Measurements from ENCODE around the gene YTHDC2.

Gene YTHDC2

DNA sequence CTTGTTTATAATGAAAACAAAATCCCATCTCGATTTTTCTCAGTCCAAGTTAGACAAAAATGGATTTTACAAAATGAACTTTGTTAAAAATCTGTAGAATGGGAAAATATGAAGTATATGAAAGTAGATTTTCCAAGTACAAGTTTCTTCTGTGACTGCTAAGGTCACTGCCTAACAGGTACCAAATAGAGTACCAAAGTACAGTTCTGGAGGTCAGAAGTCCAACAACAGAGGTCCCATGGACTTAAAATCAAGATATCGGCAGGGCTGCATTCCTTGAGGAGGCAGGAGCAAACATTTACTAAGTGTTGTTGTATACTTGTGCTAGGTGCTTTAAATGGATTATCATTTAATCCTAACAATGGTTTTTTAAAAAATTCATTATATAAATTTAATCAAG lies 5.9 kb downstream of the YTHDC2 start:
- DNase-seq (ENCODE audit: low spot score), result no peak
- no peak for FAIRE-seq

DNA sequence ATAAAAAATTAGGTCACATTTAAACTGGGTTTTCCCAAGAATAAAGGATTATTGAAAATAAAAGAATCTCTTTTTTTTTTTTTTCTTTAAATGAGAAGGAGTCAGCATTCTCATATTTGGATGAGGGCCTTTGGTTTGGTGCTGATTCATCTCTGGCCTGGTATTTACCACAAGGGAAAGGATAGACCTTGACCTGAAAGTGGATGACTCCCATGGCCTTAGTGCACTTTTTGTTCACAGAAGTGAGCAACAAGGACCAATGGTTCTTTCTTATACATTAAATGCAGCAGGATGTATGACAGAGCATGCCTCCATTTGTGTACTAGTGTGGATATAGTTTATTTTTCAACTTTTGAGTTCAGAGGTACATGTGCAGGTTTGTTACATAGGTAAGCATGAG lies 6.9 kb downstream of the YTHDC2 start:
- no peak for FAIRE-seq
- no peak for DNase-seq (ENCODE audit: low spot score)

DNA sequence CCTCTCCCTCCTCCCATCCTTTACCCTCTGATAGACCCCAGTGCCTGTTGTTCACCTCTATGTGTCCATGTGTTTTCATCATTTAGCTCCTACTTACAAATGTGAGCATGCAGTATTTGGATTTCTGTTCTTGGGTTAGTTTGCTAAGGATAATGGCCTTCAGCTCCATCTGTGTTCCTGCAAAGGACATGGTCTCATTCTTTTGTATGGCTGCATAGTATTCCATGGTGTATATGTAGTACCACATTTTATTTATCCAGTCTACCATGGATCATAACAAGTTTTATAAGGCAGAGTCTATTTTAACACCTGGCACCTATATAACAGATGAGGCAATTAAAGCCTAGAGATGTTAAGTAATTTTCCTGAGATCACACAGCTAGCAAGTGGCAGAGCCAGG lies 7.4 kb downstream of the YTHDC2 start:
- DNase-seq (ENCODE audit: low spot score) (no peak), FAIRE-seq (no peak)

DNA sequence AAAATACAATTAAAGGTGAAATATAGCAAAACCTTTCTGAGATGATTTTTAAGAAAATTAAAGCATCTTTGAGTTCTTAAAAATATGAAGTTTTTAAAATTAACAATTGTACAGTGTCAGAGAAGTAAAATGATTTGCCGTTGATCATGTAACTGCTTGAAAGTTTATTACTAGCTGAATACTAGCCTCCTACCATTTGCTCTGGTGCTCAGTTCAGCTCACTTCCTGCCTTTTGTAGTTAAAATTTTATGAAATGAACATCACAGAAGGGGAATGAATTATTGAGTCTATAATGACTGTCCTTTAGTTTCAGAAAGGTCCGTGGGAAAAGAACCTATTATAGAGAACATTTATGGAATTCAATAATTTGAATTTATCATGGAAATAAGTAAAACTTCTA lies 9.7 kb downstream of the YTHDC2 start:
- FAIRE-seq (no peak), DNase-seq (ENCODE audit: low spot score) (no peak)

DNA sequence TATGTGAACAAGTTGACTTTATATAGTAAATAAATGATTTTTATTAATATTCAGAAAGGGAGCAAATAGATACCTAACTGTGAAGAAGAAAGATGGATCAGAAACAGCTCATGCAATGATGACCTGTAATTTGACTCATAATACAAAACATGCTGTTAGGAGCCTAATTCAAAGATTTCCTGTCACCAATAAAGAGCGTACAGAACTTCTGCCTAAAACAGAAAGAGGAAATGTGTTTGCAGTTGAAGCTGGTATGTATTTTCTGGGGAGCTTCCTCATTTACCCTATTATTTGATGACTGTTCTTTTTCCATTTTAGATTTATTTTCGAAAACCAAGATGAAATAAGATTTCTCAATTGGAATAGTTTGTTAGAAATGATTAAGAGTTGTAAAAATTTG lies 11.4 kb downstream of the YTHDC2 start:
- DNase-seq (ENCODE audit: low spot score) (no peak), FAIRE-seq (no peak)

DNA sequence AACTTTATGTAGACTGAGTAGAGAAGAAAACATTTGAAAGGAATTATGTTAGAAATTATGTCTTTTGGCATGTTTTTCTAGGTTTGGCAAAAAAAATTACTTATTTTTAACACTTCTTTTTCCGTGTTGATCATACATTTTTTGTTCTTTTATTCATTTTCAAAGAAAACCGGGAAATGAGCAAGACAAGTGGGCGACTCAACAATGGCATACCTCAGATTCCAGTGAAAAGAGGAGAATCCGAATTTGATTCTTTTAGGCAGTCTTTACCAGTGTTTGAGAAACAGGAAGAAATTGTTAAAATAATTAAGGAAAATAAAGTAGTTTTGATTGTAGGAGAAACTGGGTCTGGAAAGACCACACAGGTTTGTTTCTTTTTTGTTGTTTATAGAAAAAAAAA lies 12.9 kb downstream of the YTHDC2 start:
- no peak for FAIRE-seq
- DNase-seq (ENCODE audit: low spot score), result no peak

DNA sequence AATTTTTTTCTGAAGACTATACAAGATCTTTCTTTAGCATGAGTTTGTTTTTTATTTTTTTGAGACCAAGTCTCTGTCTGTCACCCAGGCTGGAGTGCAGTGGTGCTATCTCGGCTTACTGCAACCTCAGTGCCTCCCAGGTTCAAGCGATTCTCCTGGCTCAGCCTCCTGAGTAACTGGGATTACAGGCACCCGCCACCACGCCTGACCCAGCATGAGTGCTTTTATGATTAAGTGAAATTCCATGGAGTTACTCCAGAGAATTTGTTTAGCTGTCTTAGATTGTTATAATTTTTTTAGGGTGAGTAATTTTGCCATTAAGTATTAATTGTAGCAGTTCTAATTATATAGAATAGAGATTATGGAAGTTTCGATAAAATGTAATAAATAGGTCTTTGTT lies 14.3 kb downstream of the YTHDC2 start:
- FAIRE-seq (no peak), DNase-seq (ENCODE audit: low spot score) (no peak)

DNA sequence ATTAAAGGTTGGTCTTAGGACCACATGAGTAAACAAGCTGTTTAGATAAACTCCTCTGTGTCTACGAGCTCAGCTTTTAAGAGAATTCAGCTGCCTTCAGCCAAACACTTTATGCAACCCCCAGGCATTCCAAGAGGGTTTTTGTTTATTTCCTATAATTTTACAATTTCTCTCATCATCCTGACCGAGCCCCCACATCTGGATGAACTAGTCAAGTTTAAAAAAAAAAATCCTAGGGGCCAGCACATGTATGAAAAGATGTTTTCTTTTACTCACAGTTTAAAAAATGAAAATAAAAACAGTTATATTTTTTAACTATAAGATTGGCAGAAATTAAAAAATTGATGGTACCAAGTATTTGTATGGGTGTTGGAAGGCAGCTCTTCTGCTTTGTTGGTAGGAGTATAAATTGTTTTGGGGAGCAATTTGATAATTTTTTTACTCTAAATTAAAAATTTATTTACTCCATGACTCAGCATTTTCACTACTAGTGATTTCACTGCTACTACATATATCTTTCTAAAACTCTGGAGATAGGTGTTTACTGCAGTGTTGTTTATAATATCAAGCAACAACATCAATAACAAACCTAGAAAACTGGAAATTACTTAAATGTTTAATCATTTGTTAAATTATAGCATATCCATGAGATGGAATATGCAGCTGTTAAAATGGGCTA lies 18.1 kb downstream of the YTHDC2 start:
- no peak for FAIRE-seq
- DNase-seq (ENCODE audit: low spot score), result no peak

DNA sequence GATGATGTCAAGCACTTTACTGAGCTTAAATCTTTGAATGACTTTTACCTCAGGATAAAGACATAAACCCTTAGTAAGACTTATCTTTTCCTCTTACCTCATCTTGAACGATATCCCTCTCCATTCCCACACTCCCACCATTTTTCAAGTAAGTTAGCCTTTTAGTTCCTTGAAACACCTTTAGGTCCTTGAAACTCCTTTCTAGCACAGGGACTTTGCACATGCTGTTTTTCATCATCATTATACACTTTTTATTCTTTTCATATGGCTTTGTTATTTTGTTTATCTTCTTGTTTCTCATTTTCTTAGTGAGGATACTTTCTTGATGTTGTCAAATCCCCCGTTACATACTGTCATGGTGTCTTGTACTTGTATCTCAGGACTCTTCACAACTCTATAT lies 24.8 kb downstream of the YTHDC2 start:
- no peak for DNase-seq (ENCODE audit: low spot score)
- no peak for FAIRE-seq

DNA sequence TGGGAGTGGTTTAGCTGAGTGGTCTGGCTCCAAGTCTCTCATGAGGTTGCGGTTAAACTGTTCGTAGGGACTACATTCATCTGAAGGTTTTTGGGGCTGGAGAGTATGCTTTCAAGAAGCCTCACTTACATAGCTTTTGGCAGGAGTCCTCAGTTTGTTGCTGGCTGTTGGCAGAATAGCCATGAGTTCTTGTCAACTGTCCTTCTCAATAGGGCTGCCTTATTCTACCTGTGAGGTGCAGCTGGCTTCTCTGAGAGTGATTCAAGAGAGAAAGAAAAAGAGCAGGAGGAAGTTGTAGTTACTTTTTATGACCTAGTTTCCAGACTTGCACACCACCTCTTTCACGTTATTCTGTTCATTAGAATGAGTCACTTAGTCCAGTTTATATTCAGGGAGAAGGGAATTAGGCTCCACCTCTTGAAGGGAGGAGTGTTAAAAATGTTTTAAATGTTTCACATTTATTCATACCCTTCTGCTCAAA lies 33.2 kb downstream of the YTHDC2 start:
- FAIRE-seq (no peak), DNase-seq (ENCODE audit: low spot score) (no peak)

DNA sequence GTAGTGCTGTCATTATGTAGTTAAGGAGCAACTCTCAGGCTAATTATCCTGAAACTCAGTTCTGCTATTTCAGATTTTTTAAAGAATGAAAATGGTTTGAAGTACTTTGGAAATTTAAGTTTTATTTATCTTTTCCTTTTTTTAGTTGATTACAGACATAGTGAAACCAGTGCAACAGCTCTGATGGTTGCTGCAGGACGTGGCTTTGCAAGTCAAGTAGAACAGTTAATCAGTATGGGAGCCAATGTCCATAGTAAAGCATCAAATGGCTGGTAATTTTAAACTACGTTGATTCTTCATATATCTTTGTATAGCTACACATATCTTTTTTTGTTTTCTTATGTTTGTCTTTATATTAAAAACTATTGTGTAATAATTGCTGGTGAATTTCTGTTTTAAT lies 34.9 kb downstream of the YTHDC2 start:
- DNase-seq (ENCODE audit: low spot score) (no peak), FAIRE-seq (no peak)

DNA sequence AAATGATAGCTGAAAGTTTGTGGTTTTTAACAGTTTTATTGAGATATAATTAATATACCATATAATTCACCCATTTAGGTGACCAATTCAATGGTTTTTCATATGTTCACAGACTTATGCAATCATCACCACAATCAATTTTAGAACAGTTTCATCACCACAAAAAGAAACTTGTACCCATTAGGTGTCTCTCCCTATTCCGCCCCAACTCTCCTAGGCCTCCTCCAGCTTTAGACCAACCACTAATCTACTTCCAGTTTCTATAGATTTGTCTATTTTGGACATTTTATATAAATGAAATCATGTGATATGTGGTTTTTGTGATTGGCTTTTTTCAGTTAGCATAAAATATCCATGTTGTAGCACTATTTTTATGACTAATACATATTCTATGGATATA lies 38.6 kb downstream of the YTHDC2 start:
- DNase-seq (ENCODE audit: low spot score) (no peak), FAIRE-seq (no peak)

DNA sequence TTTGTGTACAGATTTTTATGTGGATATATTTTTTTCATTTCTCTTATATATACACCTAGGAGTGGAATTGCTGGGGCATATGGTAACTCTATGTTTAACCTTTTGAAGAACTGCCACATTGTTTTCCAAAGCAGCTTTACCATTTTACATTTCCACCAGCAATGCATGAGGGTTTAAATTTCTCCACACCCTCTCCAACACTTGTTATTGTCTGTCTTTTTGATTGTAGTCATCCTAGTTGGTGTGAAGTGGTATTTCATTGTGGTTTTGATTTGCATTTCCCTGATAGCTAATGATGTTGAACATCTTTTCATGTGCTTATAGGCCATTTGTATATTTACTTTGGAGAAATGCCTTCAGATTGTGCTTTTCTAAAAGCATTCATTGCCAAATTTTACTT lies 39.1 kb downstream of the YTHDC2 start:
- DNase-seq (ENCODE audit: low spot score) (no peak), FAIRE-seq (no peak)

DNA sequence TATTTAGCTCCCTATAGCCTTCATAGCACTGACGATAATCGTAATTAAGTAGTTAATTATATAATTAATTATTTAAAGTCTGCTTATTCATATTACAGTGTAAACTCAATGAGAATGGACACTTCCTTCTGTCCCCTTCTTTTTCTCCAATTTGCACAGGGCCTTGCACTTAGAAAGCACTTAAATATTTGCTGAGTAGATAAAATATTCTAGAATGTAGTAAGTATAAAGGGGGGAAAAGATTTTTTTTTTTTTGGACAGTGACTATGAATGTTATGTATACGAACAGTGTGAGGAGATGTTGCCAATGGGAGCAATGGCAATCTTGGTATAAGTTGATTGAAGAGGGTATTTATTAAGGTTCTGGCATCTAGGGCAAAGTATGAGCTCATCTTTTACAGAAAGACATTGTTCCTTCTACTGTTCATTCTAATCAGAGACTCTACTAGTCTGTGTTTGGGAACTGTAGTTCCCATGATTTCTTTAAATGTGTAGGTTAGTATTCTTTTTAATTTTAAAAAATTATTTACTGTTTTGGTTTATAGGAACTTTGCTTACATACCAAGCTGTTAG lies 49.4 kb downstream of the YTHDC2 start:
- no peak for DNase-seq (ENCODE audit: low spot score)
- FAIRE-seq, result no peak

DNA sequence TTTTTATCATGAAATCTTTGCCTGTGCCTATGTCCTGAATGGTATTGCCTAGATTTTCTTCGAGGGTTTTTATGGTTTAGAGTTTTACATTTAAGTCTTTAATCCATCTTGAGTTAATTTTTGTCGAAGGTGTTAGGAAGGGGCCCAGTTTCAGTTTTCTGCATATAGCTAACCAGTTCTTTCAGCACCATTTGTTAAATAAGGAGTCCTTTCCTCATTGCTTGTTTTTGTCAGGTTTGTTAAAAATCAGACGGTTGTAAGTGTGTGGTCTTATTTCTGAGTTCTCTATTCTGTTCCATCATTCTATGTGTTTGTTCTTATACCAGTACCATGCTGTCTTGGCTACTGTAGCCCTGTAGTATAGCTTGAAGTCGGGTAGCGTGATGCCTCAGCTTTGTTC lies 55.9 kb downstream of the YTHDC2 start:
- no peak for FAIRE-seq
- DNase-seq (ENCODE audit: low spot score), result no peak

DNA sequence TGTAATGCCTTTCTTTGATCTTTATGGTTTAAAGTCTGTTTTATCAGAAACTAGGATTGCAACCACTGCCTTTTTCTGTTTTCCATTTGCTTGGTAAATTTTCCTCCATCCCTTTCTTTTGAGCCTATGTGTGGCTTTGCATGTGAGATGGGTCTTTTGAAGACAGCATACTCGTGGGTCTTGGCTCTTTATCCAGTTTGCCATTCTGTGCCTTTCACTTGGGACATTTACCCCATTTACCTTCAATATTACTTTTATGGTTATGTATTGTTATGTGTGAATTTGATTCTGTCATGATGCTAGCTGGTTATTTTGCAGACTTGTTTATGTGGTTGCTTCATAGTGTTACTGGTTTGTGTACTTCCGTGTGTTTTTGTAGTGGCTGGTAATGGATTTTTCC lies 59.2 kb downstream of the YTHDC2 start:
- FAIRE-seq, result no peak
- no peak for DNase-seq (ENCODE audit: low spot score)

DNA sequence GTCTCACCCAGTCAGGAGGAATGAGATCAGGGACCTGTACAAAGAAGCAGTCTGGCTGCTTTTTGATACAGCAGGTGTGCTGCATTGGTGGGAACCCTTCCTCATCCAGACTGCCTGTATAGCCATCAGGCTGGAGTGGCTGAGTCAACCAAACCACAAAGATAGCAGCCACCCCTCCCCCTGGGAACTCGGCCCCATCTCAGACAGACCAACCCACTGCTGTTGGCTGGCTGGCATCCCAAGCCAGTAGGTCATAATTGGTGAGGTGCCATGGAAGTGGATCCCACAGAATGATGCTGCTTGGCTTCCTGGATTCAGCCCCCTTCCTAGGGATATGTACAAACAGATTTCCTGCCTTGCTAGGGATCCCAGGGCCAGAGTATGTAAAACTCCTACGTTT lies 60.9 kb downstream of the YTHDC2 start:
- DNase-seq (ENCODE audit: low spot score) (peak; percentile 83), FAIRE-seq (peak; percentile 17)

DNA sequence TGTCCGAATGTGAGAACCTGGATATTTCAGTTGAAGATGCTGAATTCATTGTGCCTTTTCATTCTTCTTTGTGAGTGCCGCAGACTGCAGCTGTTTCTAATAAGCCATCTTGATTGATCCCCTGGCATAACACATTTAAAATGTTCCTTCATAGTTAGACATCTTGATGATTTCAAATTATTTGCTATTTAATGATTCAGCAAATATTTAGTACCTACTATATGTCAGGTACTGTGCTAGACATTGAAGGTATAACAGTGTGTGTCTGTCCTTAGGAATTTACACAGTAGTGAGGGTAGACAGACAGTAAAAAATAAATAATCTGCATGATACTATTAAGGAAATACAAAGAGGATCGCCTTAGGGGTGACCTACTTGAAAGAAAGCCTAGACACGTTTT lies 61.6 kb downstream of the YTHDC2 start:
- FAIRE-seq (no peak), DNase-seq (ENCODE audit: low spot score) (no peak)

DNA sequence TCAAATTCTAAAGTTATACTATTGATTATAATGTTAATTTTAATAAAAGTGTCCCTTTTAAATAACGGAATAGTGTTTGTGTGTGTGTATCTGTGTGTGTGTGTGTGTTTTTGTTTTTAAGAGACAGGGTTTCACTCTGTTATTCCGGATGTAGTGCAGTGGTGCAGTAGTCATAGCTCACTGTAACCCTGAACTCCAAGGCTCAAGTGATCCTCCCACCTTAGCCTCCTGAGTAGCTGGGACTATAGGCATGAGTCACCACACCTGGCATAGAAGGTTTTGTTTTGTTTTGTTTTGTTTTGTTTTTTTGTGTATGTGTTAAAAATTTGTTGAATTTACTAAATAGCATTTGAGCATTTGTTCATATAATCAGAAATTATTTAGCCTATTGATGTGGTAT lies 64.6 kb downstream of the YTHDC2 start:
- FAIRE-seq (no peak), DNase-seq (ENCODE audit: low spot score) (no peak)

DNA sequence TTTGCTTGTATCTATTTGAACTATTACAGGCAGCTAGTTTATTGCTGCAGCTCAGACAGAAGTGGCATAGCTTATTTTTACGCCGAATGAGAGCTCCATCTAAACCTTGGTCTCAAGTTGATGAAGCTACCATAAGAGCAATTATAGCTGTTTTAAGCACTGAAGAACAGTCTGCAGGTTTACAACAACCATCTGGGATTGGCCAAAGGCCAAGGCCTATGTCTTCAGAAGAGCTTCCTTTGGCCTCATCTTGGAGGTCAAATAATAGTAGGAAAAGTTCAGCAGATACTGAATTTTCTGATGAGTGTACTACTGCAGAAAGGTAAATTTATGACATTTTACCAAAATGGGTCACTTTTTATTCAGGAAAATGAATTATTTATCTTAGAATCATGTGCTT lies 67.9 kb downstream of the YTHDC2 start:
- FAIRE-seq, result no peak
- DNase-seq (ENCODE audit: low spot score), result no peak

DNA sequence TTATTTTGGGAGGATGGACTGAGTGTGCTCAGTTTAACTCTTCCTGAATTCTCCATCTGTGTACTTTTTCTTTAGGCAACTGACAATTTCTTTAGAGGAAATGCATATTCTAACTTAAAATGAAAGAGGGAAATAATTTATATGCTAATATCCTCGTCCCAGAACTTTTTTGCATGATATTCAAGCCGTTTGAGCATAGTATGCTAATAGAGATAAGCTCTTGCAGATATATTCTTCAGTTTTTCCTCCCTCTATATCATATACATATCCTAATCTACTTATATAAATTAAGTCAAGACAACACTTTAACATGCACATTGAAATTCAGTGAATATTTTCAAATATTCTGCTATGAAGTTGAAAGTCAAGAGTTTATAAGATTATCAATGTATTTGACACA lies 84.7 kb downstream of the YTHDC2 start:
- no peak for DNase-seq (ENCODE audit: low spot score)
- no peak for FAIRE-seq

DNA sequence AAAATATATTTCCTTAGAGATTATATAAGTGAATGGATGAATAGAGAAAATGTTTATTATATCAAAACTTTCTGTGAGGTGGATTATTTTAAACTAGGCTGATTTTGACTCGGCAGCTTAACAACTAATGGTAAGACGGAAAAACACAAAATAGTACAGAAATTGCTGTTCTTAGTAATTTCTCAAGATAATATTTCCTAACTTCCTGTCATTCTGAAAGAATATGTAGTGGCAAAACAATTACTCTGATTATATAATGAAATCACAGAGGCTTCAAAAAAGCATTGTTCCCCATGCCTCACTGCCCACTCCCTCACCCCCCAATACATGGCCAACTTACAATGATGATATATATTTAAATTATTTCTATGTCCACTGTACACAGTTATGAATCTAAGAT lies 85.4 kb downstream of the YTHDC2 start:
- DNase-seq (ENCODE audit: low spot score), result no peak

DNA sequence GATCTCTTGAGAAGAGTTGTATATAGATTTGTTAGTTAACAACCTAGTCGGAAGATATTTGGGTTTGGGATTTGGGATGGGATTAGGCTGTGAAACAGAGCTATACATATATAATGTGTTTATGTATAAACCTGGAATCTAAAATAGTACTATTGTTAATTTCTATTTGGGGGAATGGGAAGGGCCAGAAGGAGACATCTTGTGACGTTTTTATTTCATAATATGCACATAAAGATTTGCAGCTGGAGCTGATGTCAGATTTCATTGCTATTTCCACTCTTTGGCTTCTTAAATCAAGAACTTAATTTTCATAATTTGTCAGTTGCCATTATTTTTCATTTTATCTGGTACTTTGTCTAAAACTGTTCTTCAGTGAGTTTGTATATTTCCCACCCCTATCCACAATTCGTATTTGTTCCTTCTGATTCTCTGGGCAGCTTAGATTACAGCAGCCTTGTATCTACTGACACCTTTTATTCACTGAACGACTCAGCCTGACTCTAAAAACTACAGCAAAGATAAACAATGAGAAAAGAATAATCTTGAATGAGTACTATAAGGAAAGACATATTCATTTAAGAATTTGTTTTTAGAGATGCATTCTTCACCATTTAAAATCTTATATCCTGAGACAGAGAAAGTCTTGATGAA lies 86.9 kb downstream of the YTHDC2 start:
- DNase-seq (ENCODE audit: low spot score) (no peak), FAIRE-seq (no peak)

More for the DNA sequence above, 85.4 kb downstream of the YTHDC2 start:
- FAIRE-seq, result no peak

All from urothelium cell line (cell line).